ENCODE results near the gene TRPM4.

- TF ChIP-seq, protein P1, sequence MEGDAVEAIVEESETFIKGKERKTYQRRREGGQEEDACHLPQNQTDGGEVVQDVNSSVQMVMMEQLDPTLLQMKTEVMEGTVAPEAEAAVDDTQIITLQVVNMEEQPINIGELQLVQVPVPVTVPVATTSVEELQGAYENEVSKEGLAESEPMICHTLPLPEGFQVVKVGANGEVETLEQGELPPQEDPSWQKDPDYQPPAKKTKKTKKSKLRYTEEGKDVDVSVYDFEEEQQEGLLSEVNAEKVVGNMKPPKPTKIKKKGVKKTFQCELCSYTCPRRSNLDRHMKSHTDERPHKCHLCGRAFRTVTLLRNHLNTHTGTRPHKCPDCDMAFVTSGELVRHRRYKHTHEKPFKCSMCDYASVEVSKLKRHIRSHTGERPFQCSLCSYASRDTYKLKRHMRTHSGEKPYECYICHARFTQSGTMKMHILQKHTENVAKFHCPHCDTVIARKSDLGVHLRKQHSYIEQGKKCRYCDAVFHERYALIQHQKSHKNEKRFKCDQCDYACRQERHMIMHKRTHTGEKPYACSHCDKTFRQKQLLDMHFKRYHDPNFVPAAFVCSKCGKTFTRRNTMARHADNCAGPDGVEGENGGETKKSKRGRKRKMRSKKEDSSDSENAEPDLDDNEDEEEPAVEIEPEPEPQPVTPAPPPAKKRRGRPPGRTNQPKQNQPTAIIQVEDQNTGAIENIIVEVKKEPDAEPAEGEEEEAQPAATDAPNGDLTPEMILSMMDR (IDR thresholded peaks at IDR 0.05), result no peak
- TF ChIP-seq POLR2AphosphoS5 (IDR thresholded peaks at IDR 0.05) (no peak), EP300 (IDR thresholded peaks at IDR 0.05) (no peak), POLR2A (IDR thresholded peaks at IDR 0.05) (no peak)
Observed at GRCh38 chr19:49114630-49115363, 42.8 kb upstream of the TRPM4 start.

Data from suprapubic skin (tissue), 4 donors.